GM12892 (cell line): ENCODE measurements around the gene SGSM1.

Experiments used
- DNase-seq: peaks from one replicate; pipeline ENCODE4 v3.0.0; 2011; ENCODE audit not compliant: insufficient read length
- FAIRE-seq: peaks from 2 replicates; lab custom pipeline; 2011; peaks lifted over from hg19 to GRCh38; lab: Jason Lieb, UNC
- POLR2A ChIP-seq: IDR thresholded peaks from 2 replicates; pipeline ENCODE4 v1.6.1; 2011; ENCODE audit warnings: low read depth, low read length, control low read depth
- POLR2AphosphoS5 ChIP-seq: IDR thresholded peaks from 2 replicates; pipeline ENCODE4 v1.6.1; 2011; ENCODE audit warnings: low read depth, low read length, control low read depth
- TAF1 ChIP-seq: IDR thresholded peaks from 2 replicates; pipeline ENCODE4 v1.6.1; 2011; ENCODE audit warnings: low read depth, mild to moderate bottlenecking, control low read depth, low read length, borderline replicate concordance

Gene SGSM1

GRCh38 chr22:24776525-24776924 is 29.5 kb upstream of the SGSM1 start:
- FAIRE-seq (no peak), DNase-seq (no peak)
- TF ChIP-seq POLR2AphosphoS5 (no peak), TAF1 (no peak), POLR2A (no peak)

- no peak for TF ChIP-seq POLR2AphosphoS5
- TF ChIP-seq TAF1: no peak
- TF ChIP-seq POLR2A: no peak
- FAIRE-seq: no peak
- DNase-seq: no peak
These were observed 16.5 kb upstream of the SGSM1 start for GRCh38 chr22:24789516-24789915.

GRCh38 chr22:24791362-24791761 is 14.6 kb upstream of the SGSM1 start:
- DNase-seq: no peak
- FAIRE-seq: no peak
- no peak for TF ChIP-seq POLR2AphosphoS5
- no peak for TF ChIP-seq POLR2A
- TF ChIP-seq TAF1: no peak

- TF ChIP-seq TAF1 (no peak), POLR2AphosphoS5 (no peak), POLR2A (no peak)
- DNase-seq (no peak), FAIRE-seq (no peak)
These were observed 10.0 kb upstream of the SGSM1 start for GRCh38 chr22:24796056-24796455.

- no peak for TF ChIP-seq POLR2AphosphoS5
- TF ChIP-seq TAF1: no peak
- TF ChIP-seq POLR2A: no peak
- no peak for FAIRE-seq
- DNase-seq: no peak
These were observed 9.2 kb upstream of the SGSM1 start for GRCh38 chr22:24796860-24797259.

- peak; percentile 5 for FAIRE-seq
- DNase-seq: no peak
These were observed 4.0 kb upstream of the SGSM1 start for GRCh38 chr22:24801901-24802465.

GRCh38 chr22:24803064-24803542 is 2.9 kb upstream of the SGSM1 start:
- no peak for TF ChIP-seq TAF1
- no peak for TF ChIP-seq POLR2AphosphoS5
- no peak for TF ChIP-seq POLR2A
- peak; percentile 31 for DNase-seq
- FAIRE-seq: no peak

More at GRCh38 chr22:24801901-24802465, 4.0 kb upstream of the SGSM1 start:
- TF ChIP-seq POLR2AphosphoS5 (no peak), POLR2A (no peak), TAF1 (no peak)

GRCh38 chr22:24806663-24807001 is 621 bp downstream of the SGSM1 start:
- no peak for FAIRE-seq
- DNase-seq: no peak
- TF ChIP-seq TAF1 (no peak), POLR2A (no peak), POLR2AphosphoS5 (no peak)

- no peak for TF ChIP-seq POLR2A
- no peak for TF ChIP-seq TAF1
- no peak for TF ChIP-seq POLR2AphosphoS5
- FAIRE-seq: no peak
- no peak for DNase-seq
These were observed 1.4 kb downstream of the SGSM1 start for GRCh38 chr22:24807284-24807950.

GRCh38 chr22:24809331-24809730 is 3.3 kb downstream of the SGSM1 start:
- DNase-seq (no peak), FAIRE-seq (no peak)
- TF ChIP-seq POLR2A (no peak), POLR2AphosphoS5 (no peak), TAF1 (no peak)

- TF ChIP-seq POLR2A: no peak
- TF ChIP-seq POLR2AphosphoS5: no peak
- TF ChIP-seq TAF1: no peak
- no peak for FAIRE-seq
- no peak for DNase-seq
These were observed 4.2 kb downstream of the SGSM1 start for GRCh38 chr22:24810043-24810749.
